ENCODE measurements around the gene PCDHGB5.
"Not testable (repeated sequence)": the region's sequence is repeated elsewhere in the genome, so short reads cannot be mapped to it uniquely, and the experiment has no call there.

Gene PCDHGB5

GRCh38 chr5:141397756-141398551, at the start of gene PCDHGB5:
Gene PCDHGB5, plus strand, starts transcription at chr5:141397947. Its CDS starts 181 bp downstream, at chr5:141398128.
- not testable (repeated sequence) for DNase-seq

DNA sequence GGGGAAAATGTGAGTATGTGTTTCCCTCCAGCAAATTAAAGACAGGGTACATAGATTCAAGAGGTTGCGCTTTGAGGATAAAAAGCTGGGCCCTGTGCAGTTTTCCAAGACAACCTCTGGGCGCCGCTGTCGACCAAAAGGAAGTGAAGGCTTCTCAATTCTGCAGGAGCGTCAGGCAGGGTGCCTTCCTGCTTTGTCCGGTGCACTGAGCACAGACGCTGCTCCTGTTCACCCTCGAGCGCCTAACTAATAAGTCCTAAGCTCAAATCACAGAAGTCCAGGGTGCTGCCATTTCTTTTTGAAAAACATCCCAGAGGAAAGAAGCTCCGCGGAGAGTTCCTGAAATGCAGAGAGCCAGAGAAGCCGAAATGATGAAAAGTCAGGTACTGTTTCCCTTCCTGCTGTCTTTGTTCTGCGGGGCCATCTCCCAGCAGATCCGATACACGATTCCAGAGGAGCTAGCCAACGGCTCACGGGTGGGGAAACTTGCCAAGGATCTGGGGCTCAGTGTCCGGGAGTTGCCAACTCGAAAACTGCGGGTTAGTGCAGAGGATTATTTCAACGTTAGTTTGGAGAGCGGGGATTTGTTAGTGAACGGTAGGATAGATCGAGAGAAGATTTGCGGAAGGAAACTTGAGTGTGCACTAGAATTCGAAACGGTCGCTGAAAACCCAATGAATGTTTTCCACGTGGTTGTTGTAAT, 47.7 kb upstream of the PCDHGB5 start, which contains the start of gene PCDHGB1:
PCDHGB1 (plus strand) TSS at position 183 of the 703 bp plus-strand sequence; CDS start at position 345, 162 bp downstream.
- DNase-seq = peak; percentile 83

GRCh38 chr5:141351591-141351990, 46.2 kb upstream of the PCDHGB5 start:
- no peak for DNase-seq

GRCh38 chr5:141354900-141355469, 42.8 kb upstream of the PCDHGB5 start, which contains the start of gene PCDHGA4:
Gene PCDHGA4, plus strand, starts transcription at chr5:141355021. Its CDS starts 87 bp downstream, at chr5:141355108.
- no peak for DNase-seq

GRCh38 chr5:141355641-141356040, 42.1 kb upstream of the PCDHGB5 start:
- DNase-seq = no peak

DNA sequence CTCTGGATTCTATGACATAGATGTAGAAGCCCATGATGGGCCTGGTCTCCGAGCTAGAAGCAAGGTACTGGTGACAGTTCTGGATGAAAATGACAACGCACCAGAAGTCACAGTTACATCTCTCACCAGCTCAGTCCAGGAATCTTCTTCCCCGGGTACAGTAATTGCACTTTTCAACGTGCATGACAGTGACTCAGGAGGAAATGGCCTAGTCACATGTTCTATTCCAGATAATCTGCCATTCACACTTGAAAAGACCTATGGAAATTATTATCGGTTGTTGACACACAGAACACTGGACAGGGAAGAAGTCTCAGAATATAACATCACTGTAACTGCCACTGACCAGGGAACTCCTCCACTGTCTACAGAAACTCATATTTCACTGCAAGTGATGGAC, 41.6 kb upstream of the PCDHGB5 start:
- no peak for DNase-seq

DNA sequence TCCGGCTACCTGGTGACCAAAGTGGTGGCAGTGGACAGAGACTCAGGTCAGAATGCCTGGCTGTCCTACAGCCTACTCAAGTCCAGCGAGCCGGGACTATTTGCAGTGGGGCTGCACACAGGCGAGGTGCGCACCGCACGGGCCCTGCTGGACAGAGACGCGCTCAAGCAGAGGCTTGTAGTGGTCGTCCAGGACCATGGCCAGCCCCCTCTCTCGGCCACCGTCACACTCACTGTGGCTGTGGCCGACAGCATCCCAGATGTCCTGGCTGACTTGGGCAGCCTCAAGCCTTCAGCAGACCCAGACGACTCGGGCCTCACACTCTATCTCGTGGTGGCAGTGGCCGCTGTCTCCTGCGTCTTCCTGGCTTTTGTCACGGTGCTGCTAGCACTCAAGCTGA, 40.8 kb upstream of the PCDHGB5 start:
- no peak for DNase-seq

- no peak for DNase-seq
These were observed 37.8 kb upstream of the PCDHGB5 start, which contains the start of gene PCDHGB2 for GRCh38 chr5:141359790-141360426. Gene PCDHGB2, plus strand, starts transcription at chr5:141359994. Its CDS starts 142 bp downstream, at chr5:141360136.

DNA sequence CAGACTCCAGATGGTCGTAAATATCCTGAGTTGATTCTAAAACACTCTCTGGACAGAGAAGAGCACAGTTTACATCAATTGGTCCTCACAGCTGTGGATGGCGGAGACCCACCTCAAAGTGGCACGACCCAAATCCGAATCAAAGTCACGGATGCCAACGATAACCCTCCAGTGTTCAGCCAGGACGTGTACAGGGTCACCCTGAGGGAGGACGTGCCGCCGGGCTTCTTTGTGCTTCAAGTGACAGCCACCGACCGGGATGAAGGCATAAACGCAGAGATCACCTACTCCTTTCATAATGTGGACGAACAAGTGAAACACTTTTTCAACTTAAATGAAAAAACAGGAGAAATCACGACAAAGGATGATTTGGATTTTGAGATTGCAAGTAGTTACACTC, 37.1 kb upstream of the PCDHGB5 start:
- no peak for DNase-seq

GRCh38 chr5:141362719-141363118, 35.0 kb upstream of the PCDHGB5 start:
- no peak for DNase-seq

DNA sequence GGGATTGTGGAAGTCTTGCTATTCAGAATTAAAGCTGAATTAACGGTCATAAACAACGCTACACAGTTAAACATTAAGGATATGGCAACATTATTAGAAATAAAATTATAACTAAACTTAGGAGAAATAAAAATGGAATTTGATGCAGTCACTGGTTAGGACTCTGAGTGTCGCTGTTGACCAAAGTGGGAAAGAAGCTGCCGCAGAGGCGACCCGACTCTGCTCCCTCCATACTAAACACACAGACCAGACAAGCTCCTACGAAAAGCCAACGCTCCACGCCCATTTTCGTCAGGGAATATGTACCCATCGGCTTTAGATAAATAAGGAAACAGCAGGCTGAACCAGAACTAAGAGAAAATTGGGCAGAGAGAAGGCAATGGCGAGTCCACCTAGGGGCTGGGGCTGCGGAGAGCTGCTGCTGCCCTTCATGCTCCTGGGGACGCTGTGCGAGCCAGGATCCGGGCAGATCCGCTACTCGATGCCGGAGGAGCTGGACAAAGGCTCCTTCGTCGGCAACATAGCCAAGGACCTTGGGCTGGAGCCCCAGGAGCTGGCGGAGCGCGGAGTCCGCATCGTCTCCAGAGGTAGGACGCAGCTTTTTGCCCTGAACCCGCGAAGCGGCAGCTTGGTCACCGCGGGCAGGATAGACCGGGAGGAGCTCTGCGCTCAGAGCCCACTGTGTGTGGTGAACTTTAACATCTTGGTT, 33.6 kb upstream of the PCDHGB5 start, which contains the start of gene PCDHGA5:
PCDHGA5 (plus strand) TSS at position 211 of the 709 bp plus-strand sequence; CDS start at position 380, 169 bp downstream.
- no peak for DNase-seq

DNA sequence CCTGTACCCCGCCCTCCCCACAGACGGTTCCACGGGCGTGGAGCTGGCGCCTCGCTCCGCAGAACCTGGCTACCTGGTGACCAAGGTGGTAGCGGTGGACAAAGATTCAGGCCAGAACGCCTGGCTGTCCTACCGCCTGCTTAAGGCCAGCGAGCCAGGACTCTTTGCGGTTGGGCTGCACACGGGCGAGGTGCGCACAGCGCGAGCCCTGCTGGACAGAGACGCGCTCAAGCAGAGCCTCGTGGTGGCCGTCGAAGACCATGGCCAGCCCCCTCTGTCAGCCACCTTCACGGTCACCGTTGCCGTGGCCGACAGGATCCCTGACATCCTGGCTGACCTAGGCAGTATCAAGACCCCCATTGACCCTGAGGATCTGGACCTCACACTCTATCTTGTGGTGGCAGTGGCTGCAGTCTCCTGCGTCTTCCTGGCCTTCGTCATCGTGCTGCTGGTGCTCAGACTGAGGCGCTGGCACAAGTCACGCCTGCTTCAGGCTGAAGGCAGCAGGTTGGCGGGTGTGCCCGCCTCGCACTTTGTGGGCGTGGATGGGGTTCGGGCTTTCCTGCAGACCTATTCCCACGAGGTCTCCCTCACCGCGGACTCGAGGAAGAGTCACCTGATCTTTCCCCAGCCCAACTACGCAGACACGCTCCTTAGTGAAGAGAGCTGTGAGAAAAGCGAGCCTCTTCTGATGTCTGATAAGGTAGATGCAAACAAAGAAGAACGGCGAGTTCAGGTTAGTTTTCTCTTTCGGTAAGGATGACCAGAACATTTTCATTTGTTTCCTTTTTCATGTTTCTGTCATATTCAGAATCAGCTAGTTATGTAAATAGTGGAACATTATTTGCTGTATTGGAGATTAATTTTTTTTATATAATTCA, 31.5 kb upstream of the PCDHGB5 start:
- no peak for DNase-seq

DNA sequence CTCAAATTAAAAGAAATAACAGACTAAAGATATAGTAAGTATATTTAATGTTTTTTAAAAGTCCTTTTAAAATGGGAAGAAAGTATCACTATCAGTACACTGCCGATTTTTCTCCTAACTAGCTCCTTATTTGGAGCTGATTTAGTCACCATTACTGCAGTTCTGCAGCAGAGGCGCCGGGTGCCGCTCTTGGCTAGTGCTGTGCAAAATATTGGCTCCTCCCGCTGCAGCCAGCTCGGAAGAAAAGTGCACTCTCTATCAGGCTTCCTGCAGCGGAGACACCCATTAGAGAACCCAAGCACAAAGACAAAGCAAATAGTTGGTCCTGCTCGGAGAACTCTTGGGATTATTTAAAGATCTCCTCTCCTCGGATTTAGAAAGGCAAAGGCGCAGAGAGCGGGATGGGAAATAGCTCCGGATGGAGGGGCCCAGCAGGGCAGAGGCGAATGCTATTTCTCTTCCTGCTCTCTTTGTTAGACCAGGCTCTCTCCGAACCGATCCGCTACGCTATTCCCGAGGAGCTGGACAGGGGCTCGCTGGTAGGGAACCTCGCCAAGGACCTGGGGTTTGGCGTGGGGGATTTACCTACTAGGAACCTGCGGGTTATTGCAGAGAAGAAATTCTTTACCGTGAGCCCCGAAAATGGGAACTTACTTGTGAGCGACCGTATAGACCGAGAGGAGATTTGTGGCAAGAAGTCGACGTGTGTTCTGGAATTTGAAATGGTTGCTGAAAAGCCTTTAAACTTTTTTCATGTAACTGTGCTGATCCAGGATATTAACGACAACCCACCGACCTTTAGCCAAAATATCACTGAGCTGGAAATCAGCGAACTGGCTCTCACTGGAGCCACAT, 27.5 kb upstream of the PCDHGB5 start, which contains the start of gene PCDHGB3:
PCDHGB3 (plus strand) TSS at position 249 of the 855 bp plus-strand sequence; CDS start at position 402, 153 bp downstream.
- DNase-seq = no peak

GRCh38 chr5:141371572-141372475, 25.9 kb upstream of the PCDHGB5 start:
- no peak for DNase-seq

GRCh38 chr5:141373673-141374317, 24.0 kb upstream of the PCDHGB5 start, which contains the start of gene PCDHGA6:
Gene PCDHGA6, plus strand, starts transcription at chr5:141373891. Its CDS starts 193 bp downstream, at chr5:141374084.
- no peak for DNase-seq

DNA sequence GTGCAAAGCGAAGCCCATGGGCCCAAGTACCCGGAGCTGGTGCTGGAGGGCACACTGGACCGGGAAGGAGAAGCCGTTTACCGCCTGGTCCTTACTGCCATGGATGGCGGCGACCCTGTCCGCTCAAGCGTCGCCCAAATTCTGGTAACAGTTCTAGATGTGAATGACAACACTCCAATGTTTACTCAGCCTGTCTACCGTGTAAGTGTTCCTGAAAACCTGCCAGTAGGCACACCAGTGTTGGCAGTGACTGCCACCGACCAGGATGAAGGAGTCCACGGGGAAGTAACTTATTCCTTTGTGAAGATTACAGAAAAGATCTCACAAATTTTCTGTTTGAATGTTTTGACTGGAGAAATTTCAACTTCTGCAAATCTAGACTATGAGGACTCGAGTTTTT, 23.1 kb upstream of the PCDHGB5 start:
- no peak for DNase-seq

- not testable (repeated sequence) for DNase-seq
These were observed 22.1 kb upstream of the PCDHGB5 start for GRCh38 chr5:141375444-141376155.
